Effector CD4-positive, alpha-beta T cell (primary cell): ENCODE results near the gene FBXO33.

Experiments used
- DNase-seq: peaks from one replicate; pipeline ENCODE4 v3.0.0-alpha.2; 2020

Gene FBXO33

DNA sequence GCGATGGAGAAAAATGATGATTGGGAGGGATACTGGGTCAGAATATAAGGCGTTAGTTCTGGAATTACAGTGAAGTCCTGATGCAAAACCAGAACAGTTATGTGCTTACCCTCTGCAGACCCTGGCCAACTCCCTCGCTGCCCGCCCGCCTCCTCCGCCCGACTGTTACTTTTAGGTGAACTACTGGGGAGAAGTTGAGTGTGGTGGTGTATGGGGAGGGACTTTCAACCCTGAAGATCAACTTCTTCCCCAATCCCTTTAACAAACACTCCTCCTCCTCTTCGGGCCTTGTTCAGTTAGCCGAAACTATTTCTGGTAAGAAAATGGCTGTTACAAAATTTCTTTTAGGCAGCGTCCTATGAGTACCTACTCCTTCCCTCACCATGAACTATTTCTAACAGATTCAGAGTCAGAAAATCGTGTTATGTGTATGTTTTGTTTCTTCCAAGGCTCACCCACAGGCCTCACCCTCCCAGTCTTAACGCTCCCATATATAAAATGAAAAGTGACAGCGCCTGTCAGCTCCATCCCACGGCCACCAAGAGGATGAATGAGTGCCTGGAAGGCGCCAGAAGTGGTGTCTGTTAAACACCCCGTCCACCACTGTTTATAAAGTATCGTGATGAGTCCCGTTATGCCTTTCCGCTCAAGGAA, 1.3 kb downstream of the FBXO33 start:
- no peak for DNase-seq

DNA sequence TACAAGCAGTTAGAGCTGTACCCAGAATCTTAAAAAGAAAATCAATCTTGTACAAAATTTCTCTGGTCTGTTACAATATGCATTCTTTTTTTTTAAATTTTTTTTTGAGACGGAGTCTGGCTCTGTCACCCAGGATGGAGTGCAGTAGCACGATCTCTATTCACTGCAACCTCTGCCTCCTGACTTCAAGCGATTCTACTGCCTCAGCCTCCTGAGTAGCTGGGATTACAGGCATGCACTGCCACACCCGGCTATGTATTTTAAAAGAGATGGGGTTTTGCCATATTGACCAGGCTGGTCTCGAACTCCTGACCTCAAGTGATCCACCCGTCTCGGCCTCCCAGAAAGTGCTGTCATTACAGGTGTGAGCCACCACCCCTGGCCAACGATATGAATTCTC, 4.1 kb downstream of the FBXO33 start:
- no peak for DNase-seq

DNA sequence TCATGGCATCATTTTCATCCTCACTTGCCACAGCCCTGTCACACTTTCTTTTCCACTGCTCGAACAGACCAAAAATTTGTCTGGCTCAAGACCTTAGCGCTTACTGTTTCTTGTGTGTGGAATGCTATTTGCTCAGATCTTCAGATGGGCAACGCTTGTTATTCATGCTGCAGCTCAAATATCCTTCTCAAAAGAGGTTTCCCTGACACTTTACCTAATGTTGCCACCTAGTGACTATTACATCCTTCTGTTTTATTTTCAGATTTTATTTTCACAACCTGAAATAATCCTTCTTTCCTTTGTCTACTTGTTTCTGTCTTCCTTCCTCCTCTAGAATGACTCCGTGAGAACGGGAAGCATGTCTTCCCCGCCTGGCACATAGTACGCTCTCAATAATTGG, 5.6 kb downstream of the FBXO33 start:
- DNase-seq: no peak

DNA sequence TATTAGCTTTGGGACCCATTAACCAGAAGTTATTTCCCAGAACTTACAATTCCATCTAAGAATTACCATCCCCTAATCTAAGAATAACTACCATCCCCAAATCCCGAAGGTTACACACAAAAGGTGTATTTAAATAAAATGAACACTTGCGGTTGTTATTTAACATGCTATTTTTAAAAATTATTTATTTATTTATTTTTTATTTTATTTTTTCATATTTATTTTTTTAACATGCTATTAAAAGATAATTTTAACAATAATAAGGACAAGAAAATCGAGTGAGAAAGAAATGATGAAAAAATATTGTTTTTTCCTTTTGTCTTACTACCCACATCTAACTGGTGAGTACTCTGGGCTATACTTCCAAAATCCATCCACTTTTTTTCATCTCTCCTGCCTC, 6.3 kb downstream of the FBXO33 start:
- no peak for DNase-seq

DNA sequence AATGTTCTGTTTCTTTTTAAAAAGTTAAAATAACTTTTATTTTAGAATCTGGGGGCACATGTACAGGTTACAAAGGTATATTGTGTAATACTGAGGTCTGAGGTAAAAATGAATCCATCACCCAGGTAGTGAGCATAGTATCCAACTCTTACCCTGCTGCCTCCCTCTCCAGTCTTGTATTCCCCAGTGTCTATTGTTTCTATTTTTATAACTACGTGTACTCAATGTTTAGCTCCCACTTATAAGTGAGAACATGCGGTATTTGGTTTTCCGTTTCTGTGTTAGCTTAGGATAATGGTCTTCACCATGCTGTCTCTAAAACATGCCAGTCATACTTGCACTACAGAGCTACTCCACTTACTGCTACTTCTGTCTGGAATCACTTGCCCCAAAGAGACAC, 8.4 kb downstream of the FBXO33 start:
- DNase-seq: no peak

DNA sequence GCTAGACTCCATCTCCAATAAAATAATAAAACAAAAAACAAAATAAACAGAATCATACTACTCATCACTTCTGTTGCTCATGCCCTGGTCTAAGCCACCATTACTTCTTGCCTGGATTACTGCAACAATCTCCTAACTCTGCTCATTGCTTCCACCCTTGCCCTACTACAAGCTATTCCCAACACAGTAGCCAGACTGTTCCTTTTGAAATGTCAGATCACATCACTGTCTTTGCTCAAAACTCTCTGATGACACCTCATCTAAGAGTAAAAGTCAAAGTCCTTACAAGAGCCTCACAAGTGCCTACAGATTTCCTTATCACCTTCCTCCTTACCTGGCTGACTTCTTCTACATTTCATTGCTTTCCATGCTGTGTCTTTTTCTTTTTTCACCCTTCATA, 10.0 kb downstream of the FBXO33 start:
- DNase-seq: no peak

DNA sequence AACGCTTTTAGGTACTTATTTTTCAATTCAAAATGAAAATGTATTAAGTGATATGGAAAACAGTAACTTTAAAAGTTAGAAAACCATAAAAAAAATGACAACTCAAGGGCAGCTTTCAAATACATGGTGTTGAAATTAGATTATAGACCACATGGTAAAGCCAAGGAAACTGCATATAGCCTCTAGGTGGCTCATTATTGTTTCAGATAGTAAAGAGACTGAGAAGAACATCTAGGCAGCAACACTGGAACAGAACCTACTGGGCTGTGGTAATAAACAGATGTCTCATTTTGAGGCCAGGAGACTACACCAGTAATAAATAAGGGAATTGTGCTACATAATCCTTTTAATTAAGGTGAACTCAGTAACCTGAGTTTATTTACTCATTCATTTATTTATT, 13.0 kb downstream of the FBXO33 start:
- no peak for DNase-seq

DNA sequence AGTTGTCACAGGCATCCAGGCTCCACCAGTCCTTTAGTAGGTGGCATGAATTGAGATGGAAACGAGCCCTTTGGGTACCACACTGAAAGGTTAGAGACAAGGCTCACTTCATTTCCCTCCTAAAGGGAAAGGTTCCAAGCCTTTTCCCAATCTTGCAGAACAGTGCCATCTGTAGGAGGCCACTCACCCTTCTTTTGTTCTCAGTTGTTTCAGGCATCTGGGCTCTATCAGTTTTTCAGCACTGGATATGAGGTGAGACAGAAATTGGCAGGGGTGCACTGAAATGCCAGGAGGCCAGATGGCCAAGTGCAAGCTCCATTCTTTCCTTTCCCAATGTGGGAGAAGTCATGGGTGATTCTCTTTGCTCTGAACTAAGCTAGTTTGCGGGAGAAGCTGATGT, 15.2 kb downstream of the FBXO33 start:
- no peak for DNase-seq

DNA sequence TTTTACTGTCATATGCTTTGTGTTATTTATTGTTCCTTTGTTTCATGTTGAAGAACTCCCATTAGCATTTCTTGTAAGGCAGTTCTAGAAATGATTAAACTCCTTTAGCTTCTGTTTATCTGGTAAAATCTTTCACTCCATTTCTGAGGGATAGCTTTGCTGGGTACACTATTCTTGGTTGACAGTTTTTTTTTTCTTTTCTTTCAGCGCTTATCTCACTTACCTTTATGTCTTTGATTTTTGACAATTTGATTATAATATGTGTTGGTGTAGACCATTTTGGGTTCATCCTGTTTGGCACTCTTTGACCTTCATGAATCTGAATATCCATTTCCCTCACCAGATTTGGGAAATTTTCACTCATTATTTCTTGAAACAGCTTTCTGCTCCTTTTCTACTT, 16.2 kb downstream of the FBXO33 start:
- no peak for DNase-seq

DNA sequence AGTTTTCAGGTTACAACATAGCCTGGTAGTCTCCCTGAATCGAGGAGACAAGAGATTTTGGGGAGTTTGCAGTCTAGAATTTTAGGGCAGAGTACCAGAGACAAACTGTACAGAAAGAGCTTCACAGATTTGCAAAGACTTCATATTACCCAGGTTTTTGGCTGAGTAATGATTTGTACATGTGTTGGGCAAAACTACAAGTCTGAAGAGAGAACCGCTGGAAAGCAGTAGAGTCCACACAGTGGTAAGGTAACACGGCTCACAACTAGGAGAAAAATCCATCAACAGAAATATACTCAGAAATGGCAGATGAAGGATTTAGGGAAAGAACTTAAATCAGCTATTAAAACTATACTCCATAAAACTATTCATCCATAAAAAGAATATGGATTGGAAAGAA, 25.7 kb downstream of the FBXO33 start:
- no peak for DNase-seq

DNA sequence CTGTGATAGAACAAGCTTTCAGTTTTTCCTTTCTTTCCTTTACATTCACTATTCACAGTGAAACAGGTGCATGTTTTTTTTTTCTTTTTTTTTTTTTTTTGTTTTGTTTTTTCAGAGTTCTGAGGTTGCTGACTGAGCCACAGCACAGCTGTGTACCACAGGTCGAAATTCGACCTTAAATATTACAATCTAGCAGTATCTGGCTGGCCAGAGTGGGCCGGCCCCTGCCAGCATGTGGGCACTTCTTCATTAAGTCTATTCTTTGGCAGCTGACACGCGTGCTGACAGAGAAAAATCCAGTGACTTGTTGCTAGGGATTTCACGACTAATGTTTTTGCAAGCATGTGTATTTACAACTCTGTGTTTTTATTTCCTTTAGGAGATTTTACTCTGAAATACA, 33.9 kb downstream of the FBXO33 start:
- DNase-seq: no peak

DNA sequence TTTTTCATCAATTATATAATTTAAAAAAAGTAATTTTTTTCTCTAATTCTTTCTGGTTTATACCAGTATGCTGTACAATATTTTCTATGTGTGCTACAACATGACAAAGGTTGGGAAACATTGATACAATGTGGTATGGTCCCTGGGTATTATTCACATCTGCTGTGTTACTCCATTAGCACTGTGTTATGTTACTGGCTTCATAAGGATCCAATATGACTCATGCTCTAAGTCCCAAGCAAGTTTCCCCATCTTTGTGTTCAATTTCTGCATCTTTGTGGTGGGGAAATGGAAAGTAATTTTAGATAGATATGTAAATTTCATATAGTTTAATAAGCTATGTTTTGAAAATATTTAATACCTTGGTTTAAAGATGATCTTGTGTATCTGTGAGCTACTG, 35.8 kb downstream of the FBXO33 start:
- DNase-seq: no peak

DNA sequence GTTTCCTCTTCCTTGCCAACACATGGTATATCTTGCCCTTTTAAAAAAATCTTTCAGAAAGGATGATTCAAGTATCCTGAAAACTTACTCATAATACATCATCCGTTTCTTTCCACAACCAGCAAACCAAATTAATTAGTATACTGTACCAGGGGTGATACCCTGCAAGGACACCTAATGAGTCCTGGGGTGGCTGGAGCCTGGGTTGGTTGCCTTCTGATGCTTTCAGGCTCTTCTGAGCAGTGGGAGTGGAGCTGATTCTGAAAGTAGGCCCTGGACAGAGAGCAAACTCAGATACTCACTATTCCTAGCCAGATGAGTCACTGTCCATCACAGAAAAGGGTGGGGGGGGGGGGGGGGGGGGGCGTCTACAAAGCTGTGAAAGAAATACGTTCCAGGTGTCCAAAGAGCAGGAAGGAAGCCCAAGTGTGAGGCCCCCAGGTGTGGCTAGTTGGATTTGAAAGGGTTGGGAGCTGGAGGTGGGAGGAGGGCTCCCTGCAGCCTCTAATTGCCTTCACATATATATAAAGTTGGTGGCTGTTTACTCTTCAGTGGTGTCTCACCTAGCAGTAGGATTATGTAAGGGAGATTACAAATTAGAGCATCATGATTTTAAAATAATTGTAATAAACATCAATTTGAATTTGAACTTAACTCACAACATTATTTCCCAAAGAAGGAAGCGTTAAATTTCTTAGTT, 36.5 kb downstream of the FBXO33 start:
- no peak for DNase-seq

DNA sequence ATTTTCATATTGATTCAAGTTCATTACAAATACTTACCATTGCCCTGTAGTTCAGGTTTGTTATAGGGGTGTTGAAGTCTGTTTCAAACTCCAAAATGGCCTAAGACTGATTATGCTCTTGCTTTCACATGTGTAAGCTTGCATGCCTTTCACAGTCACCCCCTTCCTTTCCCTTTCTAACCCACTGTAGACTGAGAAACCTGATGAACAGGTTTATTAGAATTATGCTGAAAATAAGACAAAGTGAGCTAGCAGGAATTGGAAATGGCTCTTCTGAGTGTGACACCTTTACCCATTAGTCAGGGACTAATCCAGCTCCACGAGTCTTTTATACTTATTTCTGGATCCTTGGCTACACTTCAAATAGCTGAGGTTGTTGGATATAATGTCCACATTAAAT, 38.9 kb downstream of the FBXO33 start:
- no peak for DNase-seq

DNA sequence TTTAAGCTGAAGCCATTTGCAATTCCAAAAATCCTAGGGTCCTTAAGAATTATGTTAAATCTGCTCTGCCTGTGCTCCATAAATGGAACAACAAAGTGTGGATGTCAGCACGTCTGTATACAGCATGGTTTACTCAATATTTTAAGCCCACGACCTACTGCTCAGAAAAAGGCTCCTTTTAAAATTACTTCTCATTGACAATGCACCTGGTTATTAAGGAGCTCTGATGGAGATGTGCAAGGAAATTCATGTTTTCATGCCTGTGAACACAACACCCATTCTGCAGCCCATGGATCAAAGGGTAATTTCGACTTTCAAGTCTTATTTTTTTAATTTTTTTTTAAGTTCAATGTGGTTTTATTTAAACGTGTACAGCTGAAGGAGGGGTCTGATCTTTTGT, 48.1 kb downstream of the FBXO33 start:
- no peak for DNase-seq

DNA sequence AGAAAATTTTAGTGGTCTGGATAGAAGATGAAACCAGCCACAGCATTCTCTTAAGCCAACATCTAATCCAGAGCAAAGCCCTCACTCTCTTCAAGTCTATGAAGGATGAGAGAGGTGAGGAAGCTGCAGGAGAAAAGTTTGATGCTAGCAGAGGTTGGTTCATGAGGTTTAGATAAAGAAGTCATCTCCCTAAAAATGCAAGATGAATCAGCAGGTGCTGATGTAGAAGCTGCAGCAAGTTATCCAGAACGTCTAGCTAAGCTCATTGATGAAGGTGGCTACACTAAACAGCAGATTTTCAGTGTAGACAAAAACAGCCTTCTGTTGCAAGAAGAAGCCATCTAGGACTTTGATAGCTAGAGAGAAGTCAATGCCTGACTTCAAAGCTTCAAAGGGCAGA, 48.5 kb downstream of the FBXO33 start:
- no peak for DNase-seq

DNA sequence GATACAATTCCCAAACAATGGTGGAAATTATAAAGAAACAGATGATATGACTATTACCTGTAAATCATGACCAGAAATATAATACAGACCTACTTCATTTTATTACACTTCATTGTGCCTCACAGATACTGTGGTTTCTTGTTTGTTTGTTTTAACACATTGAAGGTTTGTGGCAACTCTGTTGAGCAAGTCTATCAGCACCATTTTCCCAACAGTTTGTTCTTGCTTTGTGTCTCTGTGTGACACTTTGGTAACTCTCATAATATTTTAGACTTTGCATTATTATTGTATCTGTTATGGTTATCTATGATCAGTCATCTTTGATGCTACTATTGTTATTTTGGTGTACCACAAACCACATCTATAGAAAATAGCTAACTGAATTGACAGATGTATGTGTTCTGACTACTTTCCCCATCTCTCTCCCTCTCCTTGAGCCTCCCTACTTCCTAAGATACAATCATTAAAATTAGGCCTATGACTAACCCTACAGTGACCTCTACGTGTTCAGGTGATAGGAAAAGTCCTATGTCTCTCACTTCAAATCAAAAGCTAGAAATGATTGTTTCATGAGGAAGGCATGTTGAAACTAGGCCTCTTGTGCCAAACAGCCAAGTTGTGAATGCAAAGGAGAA, 49.1 kb downstream of the FBXO33 start:
- no peak for DNase-seq

DNA sequence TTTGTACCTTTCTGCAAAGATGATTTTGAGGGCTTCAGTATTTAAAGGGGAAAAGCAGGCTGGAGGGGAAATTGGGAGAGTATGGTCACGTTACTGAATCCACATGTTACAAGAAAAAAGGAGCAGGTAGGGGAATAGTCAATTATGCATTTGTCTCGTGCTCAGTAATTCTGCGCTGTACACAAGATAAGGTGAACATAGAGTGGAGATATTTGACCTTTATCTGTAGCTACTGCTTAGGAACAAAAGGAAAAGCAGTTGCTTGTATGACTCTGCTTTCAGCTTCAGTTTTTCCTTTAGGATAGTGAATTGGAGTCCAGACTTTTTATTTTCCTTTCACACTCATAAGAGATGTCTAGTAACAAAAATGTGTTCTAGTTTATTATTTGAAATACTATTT, 49.8 kb downstream of the FBXO33 start:
- DNase-seq: no peak

DNA sequence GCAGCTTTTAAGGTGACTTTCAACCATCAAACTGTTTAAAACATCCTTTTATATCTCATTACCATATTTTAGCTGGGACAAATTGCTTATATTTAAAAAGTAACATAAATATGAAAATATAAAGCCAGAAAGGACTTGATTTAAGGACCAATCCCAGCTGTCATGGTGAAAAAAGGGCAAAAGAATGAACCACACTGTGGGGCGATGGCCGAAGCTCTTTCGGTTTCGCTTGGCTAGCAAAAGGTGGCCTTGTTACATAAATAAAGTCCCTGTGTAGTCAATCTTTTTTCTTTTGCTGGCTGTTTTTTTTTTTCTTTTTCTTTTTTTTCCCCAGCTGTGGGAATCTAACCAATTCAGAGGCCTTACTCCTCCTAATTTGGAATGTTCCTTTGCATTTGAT, 50.9 kb downstream of the FBXO33 start:
- no peak for DNase-seq

DNA sequence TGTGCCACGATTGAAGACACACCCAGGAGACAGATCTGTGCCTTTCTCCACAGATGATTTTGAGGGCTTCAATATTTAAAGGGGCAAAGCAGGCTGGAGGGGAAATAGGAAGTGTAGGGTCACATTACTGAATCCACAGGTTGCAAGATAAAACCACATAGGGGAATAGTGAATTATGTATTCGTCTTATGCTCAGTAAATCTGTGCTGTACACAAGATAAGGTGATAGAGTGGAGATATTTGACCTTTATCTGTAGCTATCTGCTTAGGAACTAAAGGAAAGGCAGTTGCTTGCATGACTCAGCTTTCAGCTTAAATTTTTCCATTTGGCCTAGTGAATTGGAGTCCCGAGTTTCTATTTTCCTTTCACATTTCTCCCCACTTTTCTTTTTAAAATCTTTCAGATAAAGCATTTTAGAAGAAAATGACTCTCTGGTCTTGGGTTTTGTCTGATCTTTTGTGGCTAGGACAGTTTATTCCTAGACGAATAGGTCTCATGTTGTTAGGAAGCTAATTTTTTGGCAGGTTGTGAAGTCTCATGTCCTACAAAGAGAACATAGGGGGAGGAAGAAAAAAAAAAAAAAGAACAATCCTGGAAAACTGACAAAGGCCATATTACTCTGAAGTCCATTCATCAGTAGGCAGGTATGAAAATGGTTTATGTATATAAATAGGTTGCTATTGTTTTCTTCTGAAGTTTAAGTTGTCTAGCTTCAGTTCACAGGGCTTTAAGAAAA, 55.4 kb downstream of the FBXO33 start:
- DNase-seq: no peak

DNA sequence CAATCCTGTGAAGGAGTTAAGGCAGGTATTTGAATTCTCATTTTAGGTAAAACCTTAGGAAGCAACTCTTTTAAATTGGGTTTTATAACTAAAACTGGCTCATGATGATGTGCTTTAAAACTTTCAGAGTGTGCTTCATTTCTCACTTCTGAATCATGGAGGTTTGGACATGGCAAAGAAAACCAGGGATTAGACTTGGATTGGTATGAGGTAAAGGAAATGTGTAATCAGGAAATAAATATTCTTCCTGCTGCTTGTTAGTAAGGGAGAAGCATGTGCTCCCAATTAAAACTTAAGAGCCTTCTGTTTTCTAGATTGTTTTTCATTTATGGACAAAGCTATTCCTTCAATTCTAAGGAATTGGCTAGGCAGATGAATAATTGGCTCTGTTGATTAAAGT, 57.4 kb downstream of the FBXO33 start:
- no peak for DNase-seq

DNA sequence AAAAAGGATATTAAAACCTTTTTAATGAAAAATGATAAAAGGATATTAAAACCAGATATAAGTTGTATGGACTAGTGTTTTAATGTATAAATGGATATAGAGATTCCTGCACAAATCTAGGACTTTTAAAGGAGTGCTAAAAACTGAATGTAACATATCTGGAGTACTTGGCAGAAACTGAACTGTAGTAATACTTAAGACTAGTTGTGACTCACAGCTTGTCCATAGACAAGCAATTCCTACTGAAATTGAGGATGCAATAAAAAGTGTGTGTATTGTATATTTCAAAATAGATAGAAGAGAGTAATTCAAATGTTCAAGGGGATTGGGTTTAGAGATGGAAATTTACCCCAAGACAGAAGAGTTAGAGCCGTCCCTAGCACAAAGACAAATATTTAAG, 59.6 kb downstream of the FBXO33 start:
- no peak for DNase-seq

DNA sequence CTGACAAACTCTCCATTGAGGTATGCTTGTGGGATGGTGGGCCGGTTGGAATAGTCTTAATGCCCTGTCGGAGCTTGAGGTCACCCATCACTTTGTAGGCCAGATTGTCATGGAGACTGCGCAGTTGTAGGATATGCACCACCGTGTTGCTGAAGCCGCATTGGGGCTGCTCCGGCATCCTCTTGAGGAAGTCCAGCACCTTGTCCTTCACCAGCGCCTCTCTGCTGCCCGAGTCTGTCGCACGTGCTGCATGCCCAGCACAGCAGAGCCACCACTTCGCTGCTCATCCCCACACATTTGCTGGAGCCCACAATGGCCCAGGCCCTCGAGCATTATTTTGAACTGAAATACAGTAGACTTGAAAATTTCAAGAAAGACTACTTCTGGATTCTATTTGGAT, 61.8 kb downstream of the FBXO33 start:
- no peak for DNase-seq

DNA sequence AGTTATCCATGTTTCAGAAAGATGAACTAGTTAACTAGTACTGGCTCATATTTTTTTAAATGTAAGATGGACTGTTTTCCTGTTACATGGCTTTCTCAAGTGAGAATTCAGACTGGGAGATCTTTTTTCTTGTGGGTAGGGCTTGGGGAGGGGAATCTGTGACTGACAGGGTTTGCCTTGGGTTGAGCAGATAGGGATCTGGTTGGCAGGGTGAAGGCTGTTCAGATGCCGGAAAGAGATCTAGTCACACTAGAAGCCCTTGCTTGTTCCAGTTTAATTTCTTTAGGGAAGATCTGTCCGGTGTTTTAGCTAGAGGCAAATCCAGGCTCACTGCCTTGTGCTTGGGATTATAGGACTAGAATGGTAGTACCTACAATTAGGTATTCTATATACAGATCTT, 63.2 kb downstream of the FBXO33 start:
- no peak for DNase-seq
